GM23248 (cell line): ENCODE measurements around the gene KIR3DL2. TPM values are rescaled to one million over a fixed set of nuclear protein-coding genes. Genes with fewer than 3 reads are reported as not detected.
"Not testable (repeated sequence)": the region's sequence is repeated elsewhere in the genome, so short reads cannot be mapped to it uniquely, and the experiment has no call there.

Experiments used
- DNase-seq: peaks from one replicate; pipeline ENCODE4 v3.0.0-alpha.2; 2015
- H2AFZ ChIP-seq: fragments of 200-600 bp; sonication (generic); 2 replicates; pipeline ENCODE4 v1.6.1; 2016; ENCODE audit warnings: antibody characterized with exemption
- H3F3A ChIP-seq: fragments of 200-600 bp; sonication (generic); 2 replicates; pipeline ENCODE4 v1.6.1; 2016; ENCODE audit warnings: mild to moderate bottlenecking, antibody characterized with exemption, mixed run types; ENCODE audit not compliant: insufficient read depth
- H3K27ac ChIP-seq: fragments of 200-600 bp; sonication (generic); 2 replicates; pipeline ENCODE4 v1.5.1; 2016; ENCODE audit warnings: mild to moderate bottlenecking
- H3K27me3 ChIP-seq: fragments of 200-600 bp; sonication (generic); replicated peaks from 2 replicates; pipeline ENCODE4 v1.6.1; 2016; ENCODE audit warnings: mild to moderate bottlenecking; ENCODE audit not compliant: insufficient read depth
- H3K36me3 ChIP-seq: fragments of 200-600 bp; sonication (generic); 2 replicates; pipeline ENCODE4 v1.6.1; 2016; ENCODE audit warnings: low read depth, mild to moderate bottlenecking
- H3K4me1 ChIP-seq: fragments of 200-600 bp; sonication (generic); 2 replicates; pipeline ENCODE4 v1.6.1; 2016; ENCODE audit warnings: mild to moderate bottlenecking; ENCODE audit not compliant: insufficient read depth
- H3K4me2 ChIP-seq: fragments of 200-600 bp; sonication (generic); one replicate; pipeline ENCODE4 v1.6.1; 2016; ENCODE audit warnings: mild to moderate bottlenecking; ENCODE audit not compliant: unreplicated experiment
- H3K4me3 ChIP-seq: fragments of 200-600 bp; sonication (generic); 2 replicates; pipeline ENCODE4 v1.5.1; 2016; ENCODE audit warnings: mild to moderate bottlenecking
- H3K79me2 ChIP-seq: fragments of 200-600 bp; sonication (generic); 2 replicates; pipeline ENCODE4 v1.6.1; 2016; ENCODE audit warnings: mild to moderate bottlenecking; ENCODE audit not compliant: insufficient read depth
- H3K9ac ChIP-seq: fragments of 200-600 bp; sonication (generic); 2 replicates; pipeline ENCODE4 v1.6.1; 2016; ENCODE audit warnings: mild to moderate bottlenecking
- H3K9me2 ChIP-seq: fragments of 200-600 bp; sonication (generic); 2 replicates; pipeline ENCODE4 v1.6.1; 2016; ENCODE audit warnings: mixed run types, mild to moderate bottlenecking, moderate library complexity; ENCODE audit not compliant: insufficient read depth
- H3K9me3 ChIP-seq: fragments of 200-600 bp; sonication (generic); one replicate; pipeline ENCODE4 v1.6.1; 2017; ENCODE audit warnings: low read depth
- H4K20me1 ChIP-seq: fragments of 200-600 bp; sonication (generic); 2 replicates; pipeline ENCODE4 v1.6.0; 2016; ENCODE audit not compliant: insufficient read depth
- EZH2 ChIP-seq: fragments of 200-600 bp; sonication (generic); IDR thresholded peaks from 2 replicates; pipeline ENCODE4 v1.6.1; 2018; ENCODE audit warnings: antibody characterized with exemption, mild to moderate bottlenecking; ENCODE audit not compliant: insufficient read depth, poor library complexity, severe bottlenecking
- EZH2phosphoT487 ChIP-seq: fragments of 200-600 bp; sonication (generic); IDR thresholded peaks from 2 replicates; pipeline ENCODE4 v1.6.1; 2018; ENCODE audit warnings: antibody characterized with exemption, moderate library complexity, mild to moderate bottlenecking, low read depth; ENCODE audit not compliant: insufficient read depth
- WGBS, 2 experiments: methylation state at CpG; one replicate each; pipeline ENCODE4 v1.1.6; 2015 to 2017; ENCODE audit warnings: low lambda C conversion rate in 2 of 2, low coverage in 1 of 2; ENCODE audit errors: missing lambda C conversion rate in 2 of 2; 5-methylcytosine and 5-hydroxymethylcytosine counted together
- in situ Hi-C: fragments of 300-500 bp; cut with MboI; formaldehyde crosslinking; loops from 2 replicates; pipeline ENCODE4 v1.15.0; 2020
- polyA plus RNA-seq: library from polyadenylated mRNA; unstranded; fragments of >200 nt; fragmentation: Nextera tagmentation; extraction: Ambion mirVana; gene quantifications from 2 replicates; pipeline ENCODE4 v1.2.1, GENCODE V29; 2016
- total RNA-seq: library from RNA; depleted of rRNA; stranded (reverse); fragments of >200 nt; shearing (Covaris generic); gene quantifications from 2 replicates; pipeline ENCODE4 v1.2.3, GENCODE V29; 2014

KIR3DL2 gene
- total and polyA plus RNA-seq, 2 experiments from 2014 or later, result not detected

DNA sequence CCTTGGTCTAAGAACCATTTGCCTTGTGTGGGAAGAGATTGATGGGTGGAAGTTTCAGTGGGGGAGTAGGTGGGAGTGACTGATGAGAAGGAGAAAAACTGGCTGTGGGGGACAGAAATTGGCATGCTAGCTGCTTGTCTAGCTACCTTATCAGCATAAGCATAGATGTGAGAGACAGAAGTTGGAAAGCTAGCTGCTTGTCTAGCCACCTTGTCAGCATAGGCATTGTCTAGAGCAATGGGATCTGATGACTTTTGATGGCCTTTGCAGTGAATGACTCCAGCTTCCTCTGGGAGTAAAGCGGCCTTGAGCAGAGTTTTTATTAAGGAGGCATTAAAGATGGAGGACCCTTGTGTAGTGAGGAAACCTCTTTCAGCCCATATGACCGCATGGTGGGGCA, 45.8 kb downstream of the KIR3DL2 start:
- Histone ChIP-seq H3K9ac (no peak overlapping the region), H4K20me1 (no peaks in the 10 kb centered on the region), H3K4me1 (no peaks in the 10 kb centered on the region), H3K4me2 (no peak overlapping the region), H3K9me2 (no peaks in the 10 kb centered on the region), H3K36me3 (no peaks in the 10 kb centered on the region), H3K79me2 (no peaks in the 10 kb centered on the region), H3K4me3 (no peak overlapping the region), H3K27me3 (no peaks in the 10 kb centered on the region), H3K27ac (no peak overlapping the region), H2AFZ (no peak overlapping the region), H3K9me3 (no peaks in the 10 kb centered on the region), H3F3A (no peaks in the 10 kb centered on the region)
- in situ Hi-C loops, result no loop called here
- no peak for TF ChIP-seq EZH2phosphoT487
- TF ChIP-seq EZH2, result no peak
- WGBS, 2 experiments, result 29 to 33% methylated on average over 2 of the region's 2 CpGs
- DNase-seq, result no peak

DNA sequence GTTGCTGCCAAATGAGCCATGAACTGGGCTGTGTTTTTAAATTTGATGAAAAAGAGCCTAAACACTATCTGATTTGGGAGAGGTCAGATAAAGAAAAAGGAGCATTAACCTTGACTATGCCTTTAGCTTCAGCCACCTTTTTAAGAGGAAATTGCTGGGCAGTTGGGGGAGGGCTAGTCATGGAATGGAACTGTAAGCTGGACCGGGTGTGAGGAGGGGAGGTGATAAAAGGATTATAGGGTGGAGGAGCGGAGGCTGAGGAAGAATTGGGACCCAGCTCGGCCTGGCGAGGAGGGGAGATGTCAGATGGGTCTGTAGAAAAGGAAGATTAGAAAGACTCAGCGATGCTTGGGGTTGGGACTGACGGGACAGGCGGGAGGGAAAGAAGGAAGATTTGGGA, 48.4 kb downstream of the KIR3DL2 start:
- H3K9ac ChIP-seq, H3K79me2 ChIP-seq, in situ Hi-C loops, H4K20me1 ChIP-seq, H3K27ac ChIP-seq, DNase-seq, H3K9me2 ChIP-seq, H3K4me3 ChIP-seq, H3K36me3 ChIP-seq, H3F3A ChIP-seq, H3K27me3 ChIP-seq, H3K9me3 ChIP-seq, H2AFZ ChIP-seq, H3K4me1 ChIP-seq, H3K4me2 ChIP-seq: not testable (repeated sequence)
- 36 to 39% methylated on average over 7 of the region's 7 CpGs for WGBS, 2 experiments

DNA sequence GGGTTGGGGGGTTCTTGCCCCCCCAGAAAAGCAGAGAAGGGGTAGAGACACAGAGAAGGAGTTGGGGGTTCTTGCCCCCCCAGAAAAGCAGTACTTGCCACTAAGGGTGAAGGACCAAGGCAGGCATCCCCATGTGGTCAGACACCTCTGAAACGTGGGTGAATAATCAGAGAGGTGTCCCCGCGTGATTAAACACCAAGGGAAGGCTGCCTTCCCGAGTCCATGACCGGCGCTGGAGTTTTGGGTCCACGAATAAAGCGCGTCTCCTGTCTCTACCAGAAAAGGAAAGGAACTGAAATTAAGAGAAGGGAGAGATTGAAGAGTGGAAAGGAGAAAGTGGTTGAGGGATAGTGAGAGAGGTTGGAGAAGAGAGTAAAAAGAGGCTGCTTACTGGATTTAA, 49.4 kb downstream of the KIR3DL2 start:
- not testable (repeated sequence) for H3K9ac ChIP-seq

DNA sequence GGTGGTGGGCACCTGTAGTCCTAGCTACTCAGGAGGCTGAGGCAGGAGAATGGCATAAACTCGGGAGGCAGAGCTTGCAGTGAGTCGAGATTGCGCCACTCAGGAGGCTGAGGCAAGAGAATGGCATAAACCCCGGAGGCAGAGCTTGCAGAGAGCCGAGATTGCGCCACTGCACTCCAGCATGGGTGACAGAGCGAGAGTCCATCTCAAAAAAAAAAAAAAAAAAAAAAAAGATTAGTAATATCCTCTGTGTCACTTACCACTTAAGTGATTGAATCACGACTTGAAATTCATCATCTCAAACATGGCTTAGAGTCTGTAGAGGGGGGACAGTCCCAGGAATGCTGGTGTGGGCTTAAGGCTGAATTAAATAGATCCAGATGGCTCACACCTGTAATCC, 50.9 kb downstream of the KIR3DL2 start:
- in situ Hi-C loops, H3F3A ChIP-seq, H3K27ac ChIP-seq, H3K9ac ChIP-seq, H2AFZ ChIP-seq, H3K4me2 ChIP-seq, DNase-seq, H3K4me3 ChIP-seq, H3K9me2 ChIP-seq, H3K36me3 ChIP-seq, H3K9me3 ChIP-seq, H4K20me1 ChIP-seq, H3K27me3 ChIP-seq, H3K79me2 ChIP-seq, H3K4me1 ChIP-seq: not testable (repeated sequence)
- 31 to 44% methylated on average over 7 to 8 of the region's 8 CpGs for WGBS, 2 experiments

More for the DNA sequence above, 49.4 kb downstream of the KIR3DL2 start:
- H3K9me3 ChIP-seq, DNase-seq, H3K79me2 ChIP-seq, H3F3A ChIP-seq, H3K27ac ChIP-seq, H3K27me3 ChIP-seq, H4K20me1 ChIP-seq, H3K4me2 ChIP-seq, H3K9me2 ChIP-seq, in situ Hi-C loops, H2AFZ ChIP-seq, H3K4me3 ChIP-seq, H3K4me1 ChIP-seq, H3K36me3 ChIP-seq: not testable (repeated sequence)
- WGBS, 2 experiments, result 50 to 55% methylated on average over 9 of the region's 9 CpGs

DNA sequence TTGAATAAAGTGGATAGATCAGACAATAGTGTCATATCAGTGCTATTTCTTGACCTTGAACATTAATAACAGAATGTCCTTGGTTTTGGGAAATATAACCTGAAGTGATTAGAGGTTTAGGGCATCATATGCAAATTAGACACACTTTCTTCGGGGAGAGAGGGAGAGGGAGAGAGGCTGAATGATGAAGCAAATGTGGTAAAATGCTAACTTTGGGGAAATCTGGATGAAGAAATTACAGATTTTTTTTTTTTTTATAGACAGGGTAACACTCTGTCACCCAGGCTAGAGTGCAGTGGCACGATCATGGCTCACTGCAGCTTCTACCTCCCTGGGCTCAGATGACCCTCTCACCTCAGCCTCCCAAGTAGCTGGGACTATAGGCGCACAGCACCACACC, 51.8 kb downstream of the KIR3DL2 start:
- no peak overlapping the region for H2AFZ ChIP-seq
- no peaks in the 10 kb centered on the region for H3K36me3 ChIP-seq
- TF ChIP-seq EZH2phosphoT487 (no peak), EZH2 (no peak)
- no peak overlapping the region for H3K4me2 ChIP-seq
- no peak for DNase-seq
- H3K27me3 ChIP-seq, result no peaks in the 10 kb centered on the region
- H3K79me2 ChIP-seq, result no peaks in the 10 kb centered on the region
- H3K4me1 ChIP-seq, result no peaks in the 10 kb centered on the region
- H3K9me2 ChIP-seq, result no peaks in the 10 kb centered on the region
- H3K27ac ChIP-seq, result no peak overlapping the region
- no peak overlapping the region for H3K4me3 ChIP-seq
- whole genome bisulfite sequencing, 2 experiments, result 19 to 25% methylated on average over 3 of the region's 3 CpGs
- in situ Hi-C loops, result no loop called here
- no peaks in the 10 kb centered on the region for H3K9me3 ChIP-seq
- no peaks in the 10 kb centered on the region for H4K20me1 ChIP-seq
- no peaks in the 10 kb centered on the region for H3F3A ChIP-seq
- H3K9ac ChIP-seq, result no peak overlapping the region
